DND-41 (cell line): ENCODE results near the gene PCGF3.

Experiments
- ATAC-seq: fragments of 200-7000 bp; cut with Tn5 transposase; 3 replicates; pipeline ENCODE4 v1.9.1; 2021; ENCODE audit warnings: low read depth; ENCODE audit not compliant: insufficient read depth
- DNase-seq: peaks from one replicate; pipeline ENCODE4 v3.0.0-alpha.2; 2020
- H2AFZ ChIP-seq: 2 replicates; pipeline ENCODE4 v1.6.0; 2012; ENCODE audit warnings: low read depth, low read length
- H3K27ac ChIP-seq: 2 replicates; pipeline ENCODE4 v1.5.1; 2012; ENCODE audit warnings: low read length, inconsistent platforms
- H3K27me3 ChIP-seq: fragments of 200-600 bp; sonication (generic); 2 replicates; pipeline ENCODE4 v1.6.0; 2012; ENCODE audit warnings: low read length, mild to moderate bottlenecking, inconsistent platforms; ENCODE audit not compliant: insufficient read depth, poor library complexity
- H3K36me3 ChIP-seq: 2 replicates; pipeline ENCODE4 v1.5.1; 2012; ENCODE audit warnings: low read length, inconsistent platforms; ENCODE audit not compliant: insufficient read depth
- H3K4me1 ChIP-seq: 2 replicates; pipeline ENCODE4 v1.5.1; 2012; ENCODE audit warnings: mild to moderate bottlenecking, low read length; ENCODE audit not compliant: insufficient read depth
- H3K4me2 ChIP-seq: 2 replicates; pipeline ENCODE4 v1.6.0; 2012; ENCODE audit warnings: mild to moderate bottlenecking, moderate library complexity, low read length, inconsistent platforms; ENCODE audit not compliant: insufficient read depth
- H3K4me3 ChIP-seq, 2 experiments: fragments of 200-600 bp in 1 of 2; shearing (Covaris generic) in 1 of 2; 2 replicates each; pipeline ENCODE4 v1.5.1; 2012 to 2016; ENCODE audit warnings: inconsistent platforms in 2 of 2, low read length in 2 of 2, mild to moderate bottlenecking in 2 of 2, low read depth in 1 of 2, moderate library complexity in 1 of 2
- H3K79me2 ChIP-seq: 2 replicates; pipeline ENCODE4 v1.6.0; 2012; ENCODE audit warnings: low read length, inconsistent platforms; ENCODE audit not compliant: insufficient read depth
- H3K9ac ChIP-seq: 2 replicates; pipeline ENCODE4 v1.6.0; 2012; ENCODE audit warnings: low read depth, mild to moderate bottlenecking, inconsistent platforms, low read length, moderate library complexity
- H3K9me3 ChIP-seq: 2 replicates; pipeline ENCODE4 v1.5.1; 2012; ENCODE audit warnings: low read length, moderate library complexity, mild to moderate bottlenecking, inconsistent platforms; ENCODE audit not compliant: insufficient read depth, severe bottlenecking
- H4K20me1 ChIP-seq: 2 replicates; pipeline ENCODE4 v1.6.0; 2012; ENCODE audit warnings: low read length; ENCODE audit not compliant: insufficient read depth
- CTCF ChIP-seq: IDR thresholded peaks from 2 replicates; pipeline ENCODE4 v1.5.1; 2012; ENCODE audit warnings: borderline replicate concordance, low read length, moderate library complexity, mild to moderate bottlenecking; ENCODE audit not compliant: poor library complexity, severe bottlenecking; ENCODE audit errors: extremely low read depth
- EZH2 ChIP-seq: IDR thresholded peaks from 3 replicates; pipeline ENCODE4 v1.6.1; 2012; ENCODE audit warnings: borderline replicate concordance, low read depth, mild to moderate bottlenecking, moderate library complexity, low read length, inconsistent platforms; ENCODE audit not compliant: severe bottlenecking

Gene PCGF3

GRCh38 chr4:680928-681645, 24.5 kb upstream of the PCGF3 start:
- H3K27ac ChIP-seq = no peak overlapping the region
- H3K27me3 ChIP-seq = no peaks in the 10 kb centered on the region
- DNase-seq = peak; percentile 67
- no peak for TF ChIP-seq CTCF
- TF ChIP-seq EZH2 = no peak
- H3K9me3 ChIP-seq = no peaks in the 10 kb centered on the region
- H3K36me3 ChIP-seq = no peaks in the 10 kb centered on the region
- peaks cover 26% of the 10 kb centered on the region for H3K4me1 ChIP-seq
- peak overlapping the region; percentile 50 for H3K9ac ChIP-seq
- H4K20me1 ChIP-seq = peaks cover 21% of the 10 kb centered on the region
- H3K4me2 ChIP-seq = peak overlapping the region; percentile 93
- H3K79me2 ChIP-seq = no peaks in the 10 kb centered on the region
- peak overlapping the region; percentile 28 for H2AFZ ChIP-seq
- H3K4me3 ChIP-seq = peak overlapping the region; percentile 24 to 55; a peak in 3 of 4 replicates
- peak; percentile 41 for ATAC-seq

- peaks cover 21% of the 10 kb centered on the region for H4K20me1 ChIP-seq
- H3K79me2 ChIP-seq = no peaks in the 10 kb centered on the region
- peak; percentile 82 for DNase-seq
- H3K9me3 ChIP-seq = no peaks in the 10 kb centered on the region
- peak overlapping the region in 1 of 2 experiments; percentile 30; a peak in 1 of 4 replicates for H3K4me3 ChIP-seq
- H3K27ac ChIP-seq = no peak overlapping the region
- H3K4me2 ChIP-seq = peak overlapping the region; percentile 60
- TF ChIP-seq EZH2 (no peak), CTCF (no peak)
- no peaks in the 10 kb centered on the region for H3K36me3 ChIP-seq
- no peak overlapping the region for H2AFZ ChIP-seq
- peak; percentile 55 for ATAC-seq
- no peak overlapping the region for H3K9ac ChIP-seq
- H3K4me1 ChIP-seq = peaks cover 24% of the 10 kb centered on the region
- H3K27me3 ChIP-seq = no peaks in the 10 kb centered on the region
Measured at GRCh38 chr4:681736-682451, 23.7 kb upstream of the PCGF3 start.

GRCh38 chr4:682490-683172, 23.0 kb upstream of the PCGF3 start:
- Histone ChIP-seq H4K20me1 (peaks cover 21% of the 10 kb centered on the region), H2AFZ (no peak overlapping the region), H3K4me3 (no peak overlapping the region), H3K9ac (no peak overlapping the region), H3K27me3 (no peaks in the 10 kb centered on the region), H3K9me3 (no peaks in the 10 kb centered on the region), H3K4me1 (peaks cover 24% of the 10 kb centered on the region), H3K27ac (no peak overlapping the region), H3K36me3 (no peaks in the 10 kb centered on the region), H3K4me2 (no peak overlapping the region), H3K79me2 (no peaks in the 10 kb centered on the region)
- ATAC-seq (no peak), DNase-seq (no peak)
- TF ChIP-seq CTCF (no peak), EZH2 (no peak)
